SK-N-SH (cell line): ENCODE results near the gene FN3K. TPM values are rescaled to one million over a fixed set of nuclear protein-coding genes. Genes with fewer than 3 reads are reported as not detected.

ENCODE experiments used
- CTCF ChIA-PET: fragments of 300-600, 350-600 bp; formaldehyde crosslinking; extraction: SDS; loops from one replicate; lab custom pipeline; 2021; lab: Yijun Ruan, JAX
- POLR2A ChIA-PET: fragments of 350-600 bp; sonication (Branson Sonifier 250); formaldehyde crosslinking; extraction: SDS; loops from one replicate; lab custom pipeline; 2020; ENCODE audit warnings: antibody characterized with exemption, inconsistent platforms; lab: Yijun Ruan, JAX
- DNase-seq: peaks from one replicate; pipeline ENCODE4 v3.0.0; 2012
- H2AFZ ChIP-seq: fragments of 200-600 bp; sonication (generic); 2 replicates; pipeline ENCODE4 v1.8.1; 2016; ENCODE audit warnings: antibody characterized with exemption, mild to moderate bottlenecking, low read depth
- H3F3A ChIP-seq: fragments of 200-600 bp; sonication (generic); replicated peaks from 2 replicates; pipeline ENCODE3; 2016; ENCODE audit warnings: antibody characterized with exemption, mild to moderate bottlenecking; ENCODE audit not compliant: insufficient read depth
- H3K27ac ChIP-seq, 2 experiments: fragments of 200-500 bp in 1 of 2; fragments of 200-600 bp in 1 of 2; sonication (Bioruptor generic) in 1 of 2; sonication (generic), shearing (Covaris generic) in 1 of 2; 2 replicates each; pipeline versions ENCODE4 v1.5.1 to v1.6.1; 2014 to 2016; ENCODE audit warnings: low read depth in 2 of 2, inconsistent platforms in 1 of 2, low read length in 1 of 2, mild to moderate bottlenecking in 1 of 2, mixed read lengths in 1 of 2
- H3K27me3 ChIP-seq: fragments of 200-600 bp; sonication (generic), shearing (Covaris generic); 2 replicates; pipeline ENCODE4 v1.6.1; 2016; ENCODE audit warnings: mixed run types; ENCODE audit not compliant: insufficient read depth
- H3K36me3 ChIP-seq, 2 experiments: fragments of 200-500 bp in 1 of 2; fragments of 200-600 bp in 1 of 2; sonication (Bioruptor generic) in 1 of 2; sonication (generic) in 1 of 2; replicated peaks in 1 of 2; 2 replicates each; pipeline versions ENCODE3 to v1.5.1; 2014 to 2016; ENCODE audit warnings: low read length in 1 of 2, mild to moderate bottlenecking in 1 of 2; ENCODE audit not compliant: insufficient read depth in 2 of 2, control insufficient read depth in 1 of 2
- H3K4me1 ChIP-seq, 2 experiments: fragments of 200-500 bp in 1 of 2; fragments of 200-600 bp in 1 of 2; sonication (Bioruptor generic) in 1 of 2; sonication (generic), shearing (Covaris generic) in 1 of 2; 2 replicates each; pipeline versions ENCODE4 v1.5.1 to v1.6.1; 2014 to 2016; ENCODE audit warnings: low read depth in 1 of 2, low read length in 1 of 2, mixed run types in 1 of 2; ENCODE audit not compliant: insufficient read depth in 2 of 2, control insufficient read depth in 1 of 2
- H3K4me2 ChIP-seq: fragments of 200-600 bp; sonication (generic), shearing (Covaris generic); 2 replicates; pipeline ENCODE4 v1.6.1; 2017; ENCODE audit warnings: mixed run types
- H3K4me3 ChIP-seq, 2 experiments: fragments of 200-500 bp in 1 of 2; fragments of 200-600 bp in 1 of 2; sonication (Bioruptor generic) in 1 of 2; sonication (generic), shearing (Covaris generic) in 1 of 2; 2 replicates each; pipeline versions ENCODE4 v1.5.1 to v1.8.1; 2014 to 2016; ENCODE audit warnings: low read depth in 2 of 2, inconsistent platforms in 1 of 2, low read length in 1 of 2, mild to moderate bottlenecking in 1 of 2, mixed read lengths in 1 of 2, moderate library complexity in 1 of 2
- H3K79me2 ChIP-seq: fragments of 200-600 bp; sonication (generic); 2 replicates; pipeline ENCODE4 v1.8.1; 2017; ENCODE audit warnings: mild to moderate bottlenecking; ENCODE audit not compliant: insufficient read depth
- H3K9ac ChIP-seq: fragments of 200-600 bp; sonication (generic); 2 replicates; pipeline ENCODE4 v1.6.1; 2017; ENCODE audit warnings: mixed run types
- H3K9me2 ChIP-seq: fragments of 200-600 bp; sonication (generic); 2 replicates; pipeline ENCODE4 v1.6.1; 2017; ENCODE audit warnings: mixed run types
- H3K9me3 ChIP-seq: fragments of 200-600 bp; sonication (generic); 2 replicates; pipeline ENCODE4 v1.6.1; 2017; ENCODE audit warnings: mixed run types, mild to moderate bottlenecking, moderate library complexity
- H4K20me1 ChIP-seq: fragments of 200-600 bp; sonication (generic); 2 replicates; pipeline ENCODE4 v1.6.1; 2017; ENCODE audit warnings: mild to moderate bottlenecking, mixed run types; ENCODE audit not compliant: insufficient read depth
- CHD2 ChIP-seq: fragments of 150-350 bp; IDR thresholded peaks from 2 replicates; pipeline ENCODE4 v1.6.1; 2018; ENCODE audit warnings: low read length; ENCODE audit not compliant: partially characterized antibody
- EP300 ChIP-seq, 2 experiments: IDR thresholded peaks; 2 replicates each; pipeline versions ENCODE4 v1.4.0 to v1.6.1; 2012; ENCODE audit warnings: borderline replicate concordance in 1 of 2, low read depth in 1 of 2, low read length in 1 of 2
- GATA2 ChIP-seq: sonication (generic); formaldehyde crosslinking; IDR thresholded peaks from 2 replicates; pipeline ENCODE4 v1.5.0; 2020; ENCODE audit warnings: mild to moderate bottlenecking, missing genetic modification reagents
- JUND ChIP-seq: IDR thresholded peaks from 2 replicates; pipeline ENCODE4 v1.4.0; 2012
- MXI1 ChIP-seq: IDR thresholded peaks from 2 replicates; pipeline ENCODE4 v1.6.1; 2012; ENCODE audit warnings: mild to moderate bottlenecking, low read depth, low read length, improper control_type of control experiment
- NFIC ChIP-seq: IDR thresholded peaks from 2 replicates; pipeline ENCODE4 v1.4.0; 2012; ENCODE audit warnings: borderline replicate concordance
- POLR2AphosphoS5 ChIP-seq: IDR thresholded peaks from 2 replicates; pipeline ENCODE4 v1.6.1; 2012; ENCODE audit warnings: low read depth, low read length
- RCOR1 ChIP-seq: fragments of 150-350 bp; IDR thresholded peaks from 2 replicates; pipeline ENCODE4 v1.6.1; 2017; ENCODE audit warnings: antibody characterized with exemption, low read length
- TAF1 ChIP-seq: IDR thresholded peaks from 2 replicates; pipeline ENCODE4 v1.6.1; 2012; ENCODE audit warnings: low read depth, mild to moderate bottlenecking, low read length, moderate library complexity, borderline replicate concordance
- TEAD4 ChIP-seq: IDR thresholded peaks from 2 replicates; pipeline ENCODE4 v1.4.0; 2012; ENCODE audit warnings: mild to moderate bottlenecking, borderline replicate concordance; ENCODE audit not compliant: insufficient read depth
- whole genome bisulfite sequencing: methylation state at CpG from one replicate; pipeline ENCODE4 v1.1.6; 2017; ENCODE audit warnings: low lambda C conversion rate; 5-methylcytosine and 5-hydroxymethylcytosine counted together
- polyA plus RNA-seq, 3 experiments: library from polyadenylated mRNA; depleted of rRNA; stranded (reverse); fragments of >200 nt; gene quantifications; 2 replicates each; pipeline ENCODE4 v1.2.3, GENCODE V29; 2012
- TF ChIP-seq, protein P1 (sequence below): fragments of 200-600 bp; sonication (generic); IDR thresholded peaks from 2 replicates; pipeline ENCODE4 v1.6.1; 2017; ENCODE audit warnings: antibody characterized with exemption, mild to moderate bottlenecking, moderate library complexity
- TF ChIP-seq, protein P2 (sequence below): IDR thresholded peaks from 2 replicates; pipeline ENCODE4 v1.4.0; 2012; ENCODE audit warnings: low read depth, borderline replicate concordance
- TF ChIP-seq, protein P3 (sequence below): IDR thresholded peaks from 2 replicates; pipeline ENCODE4 v1.4.0; 2012; ENCODE audit warnings: low read depth, borderline replicate concordance

Gene FN3K
- polyA plus RNA-seq, 1 of the 3 experiments (the other 2 are of a cell fraction) = 9.9 TPM

DNA sequence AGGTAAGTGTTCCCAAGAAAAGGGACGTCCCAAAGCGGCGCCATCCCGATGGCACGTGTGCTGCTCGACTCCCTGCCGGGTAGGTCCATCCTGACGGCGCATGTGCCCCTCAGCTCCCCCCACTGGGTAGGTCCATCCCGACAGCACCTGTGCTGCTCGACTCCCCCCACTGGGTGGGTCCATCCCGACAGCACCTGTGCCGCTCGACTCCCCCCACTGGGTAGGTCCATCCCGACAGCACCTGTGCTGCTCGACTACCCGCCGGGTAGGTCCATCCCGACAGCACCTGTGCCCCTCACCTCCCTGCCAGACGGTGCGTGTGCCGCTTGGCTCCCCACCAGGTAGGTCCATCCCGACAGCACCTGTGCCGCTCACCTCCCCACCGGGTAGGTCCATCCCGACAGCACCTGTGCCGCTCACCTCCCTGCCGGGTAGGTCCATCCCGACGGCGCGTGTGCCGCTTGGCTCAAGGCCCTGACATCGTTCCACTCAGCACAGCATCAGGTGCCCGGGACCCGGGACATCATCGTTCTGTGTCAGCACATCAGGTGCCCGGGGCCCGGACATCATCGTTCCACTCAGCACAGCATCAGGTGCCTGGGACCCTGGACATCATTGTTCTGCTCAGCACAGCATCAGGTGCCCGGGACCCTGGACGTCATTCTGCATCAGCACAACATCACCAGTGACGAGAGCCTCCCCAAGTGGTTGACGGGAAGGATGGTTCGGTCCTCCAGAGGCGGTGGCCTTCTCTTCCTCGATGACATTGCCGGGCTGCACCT lies 5.7 kb upstream of the FN3K start (continued):
- TF ChIP-seq, protein P1, sequence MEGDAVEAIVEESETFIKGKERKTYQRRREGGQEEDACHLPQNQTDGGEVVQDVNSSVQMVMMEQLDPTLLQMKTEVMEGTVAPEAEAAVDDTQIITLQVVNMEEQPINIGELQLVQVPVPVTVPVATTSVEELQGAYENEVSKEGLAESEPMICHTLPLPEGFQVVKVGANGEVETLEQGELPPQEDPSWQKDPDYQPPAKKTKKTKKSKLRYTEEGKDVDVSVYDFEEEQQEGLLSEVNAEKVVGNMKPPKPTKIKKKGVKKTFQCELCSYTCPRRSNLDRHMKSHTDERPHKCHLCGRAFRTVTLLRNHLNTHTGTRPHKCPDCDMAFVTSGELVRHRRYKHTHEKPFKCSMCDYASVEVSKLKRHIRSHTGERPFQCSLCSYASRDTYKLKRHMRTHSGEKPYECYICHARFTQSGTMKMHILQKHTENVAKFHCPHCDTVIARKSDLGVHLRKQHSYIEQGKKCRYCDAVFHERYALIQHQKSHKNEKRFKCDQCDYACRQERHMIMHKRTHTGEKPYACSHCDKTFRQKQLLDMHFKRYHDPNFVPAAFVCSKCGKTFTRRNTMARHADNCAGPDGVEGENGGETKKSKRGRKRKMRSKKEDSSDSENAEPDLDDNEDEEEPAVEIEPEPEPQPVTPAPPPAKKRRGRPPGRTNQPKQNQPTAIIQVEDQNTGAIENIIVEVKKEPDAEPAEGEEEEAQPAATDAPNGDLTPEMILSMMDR = no peak
- TF ChIP-seq TAF1 (no peak), CHD2 (no peak), NFIC (no peak), JUND (no peak), TEAD4 (no peak), POLR2AphosphoS5 (no peak), RCOR1 (no peak)
- TF ChIP-seq, protein P2, sequence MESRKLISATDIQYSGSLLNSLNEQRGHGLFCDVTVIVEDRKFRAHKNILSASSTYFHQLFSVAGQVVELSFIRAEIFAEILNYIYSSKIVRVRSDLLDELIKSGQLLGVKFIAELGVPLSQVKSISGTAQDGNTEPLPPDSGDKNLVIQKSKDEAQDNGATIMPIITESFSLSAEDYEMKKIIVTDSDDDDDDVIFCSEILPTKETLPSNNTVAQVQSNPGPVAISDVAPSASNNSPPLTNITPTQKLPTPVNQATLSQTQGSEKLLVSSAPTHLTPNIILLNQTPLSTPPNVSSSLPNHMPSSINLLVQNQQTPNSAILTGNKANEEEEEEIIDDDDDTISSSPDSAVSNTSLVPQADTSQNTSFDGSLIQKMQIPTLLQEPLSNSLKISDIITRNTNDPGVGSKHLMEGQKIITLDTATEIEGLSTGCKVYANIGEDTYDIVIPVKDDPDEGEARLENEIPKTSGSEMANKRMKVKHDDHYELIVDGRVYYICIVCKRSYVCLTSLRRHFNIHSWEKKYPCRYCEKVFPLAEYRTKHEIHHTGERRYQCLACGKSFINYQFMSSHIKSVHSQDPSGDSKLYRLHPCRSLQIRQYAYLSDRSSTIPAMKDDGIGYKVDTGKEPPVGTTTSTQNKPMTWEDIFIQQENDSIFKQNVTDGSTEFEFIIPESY = no peak
- TF ChIP-seq, all 33 proteins: peak for 0

DNA sequence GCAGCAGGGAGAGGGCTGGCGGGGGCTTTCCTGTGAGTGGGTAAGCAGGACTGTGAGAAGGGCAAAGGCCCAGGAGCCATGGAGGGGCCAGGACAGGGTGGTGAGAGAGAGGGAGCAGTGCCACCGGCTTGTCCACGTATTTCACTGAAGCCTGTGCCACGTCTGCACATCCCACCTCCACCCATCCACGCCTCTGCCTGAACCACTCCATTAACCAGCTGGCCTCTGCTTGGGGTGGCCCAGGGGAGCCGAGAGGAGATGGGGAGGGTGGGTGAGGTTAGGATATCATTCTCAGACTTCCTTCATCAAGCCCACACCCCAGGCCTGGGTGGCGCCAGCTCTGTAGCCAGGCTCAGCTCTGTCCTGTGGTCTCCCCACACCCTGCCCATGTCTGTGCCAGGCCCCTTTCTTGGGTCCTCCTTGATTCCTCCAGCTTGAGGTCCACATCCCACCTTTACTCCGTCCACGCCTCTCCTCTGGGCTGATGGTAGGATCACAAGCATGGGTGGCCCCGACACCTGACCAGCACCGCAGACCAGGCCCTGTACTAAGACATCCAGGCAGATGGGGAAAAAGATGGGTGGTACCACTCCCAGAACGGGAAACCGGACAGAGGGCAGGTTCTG lies 3.2 kb upstream of the FN3K start:
- 0 out of 2 replicates have a peak, but pooled peaks cover 4% of the 10 kb centered on the region for H3K9me3 ChIP-seq
- no peak overlapping the region for H2AFZ ChIP-seq
- no peaks in the 10 kb centered on the region for H3K27me3 ChIP-seq
- H4K20me1 ChIP-seq = no peaks in the 10 kb centered on the region
- no peak for DNase-seq
- no peaks in the 10 kb centered on the region for H3K9me2 ChIP-seq
- POLR2A ChIA-PET = no interaction called here
- H3K4me3 ChIP-seq = no peak overlapping the region
- no peaks in the 10 kb centered on the region for H3K79me2 ChIP-seq
- no peak overlapping the region for H3K27ac ChIP-seq
- TF ChIP-seq, protein P3, sequence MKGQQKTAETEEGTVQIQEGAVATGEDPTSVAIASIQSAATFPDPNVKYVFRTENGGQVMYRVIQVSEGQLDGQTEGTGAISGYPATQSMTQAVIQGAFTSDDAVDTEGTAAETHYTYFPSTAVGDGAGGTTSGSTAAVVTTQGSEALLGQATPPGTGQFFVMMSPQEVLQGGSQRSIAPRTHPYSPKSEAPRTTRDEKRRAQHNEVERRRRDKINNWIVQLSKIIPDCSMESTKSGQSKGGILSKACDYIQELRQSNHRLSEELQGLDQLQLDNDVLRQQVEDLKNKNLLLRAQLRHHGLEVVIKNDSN = no peak
- no peak for TF ChIP-seq MXI1
- TF ChIP-seq TEAD4 = no peak
- no peak for TF ChIP-seq RCOR1
- no peak for TF ChIP-seq NFIC
- TF ChIP-seq GATA2 (CRISPR knock-in tag) = no peak
- TF ChIP-seq, protein P2 = no peak
- no peak for TF ChIP-seq EP300 (IDR thresholded peaks at IDR 0.05; ENCODE audit: borderline replicate concordance in 1 of 2, low read depth in 1 of 2, low read length in 1 of 2)
- H3K9ac ChIP-seq = no peak overlapping the region
- H3K4me2 ChIP-seq = no peak overlapping the region
- peaks cover 0 to 3% of the 10 kb centered on the region in 2 experiments; a peak in 1 of 4 replicates for H3K4me1 ChIP-seq
- 97% methylated on average over 13 of the region's 13 CpGs for WGBS
- CTCF ChIA-PET = interaction anchor here (1.1 kb wide), 1 partner anchor 43 kb away, joined by 3 read pairs; no protein-coding TSS in a partner anchor
- no peaks in the 10 kb centered on the region for H3F3A ChIP-seq
- H3K36me3 ChIP-seq = peaks cover 8 to 27% of the 10 kb centered on the region in 2 experiments
